ENCODE results near the gene IQCK. TPM values are rescaled to one million over a fixed set of nuclear protein-coding genes. Genes with fewer than 3 reads are reported as not detected.
"Not testable (repeated sequence)": the region's sequence is repeated elsewhere in the genome, so short reads cannot be mapped to it uniquely, and the experiment has no call there.

The IQCK gene
- total RNA-seq, 1 donor from 2014 or later, result 0.24 TPM

GRCh38 chr16:19699472-19699871 lies 18.6 kb upstream of the IQCK start:
- DNase-seq (ENCODE audit: low spot score), result no peak

DNA sequence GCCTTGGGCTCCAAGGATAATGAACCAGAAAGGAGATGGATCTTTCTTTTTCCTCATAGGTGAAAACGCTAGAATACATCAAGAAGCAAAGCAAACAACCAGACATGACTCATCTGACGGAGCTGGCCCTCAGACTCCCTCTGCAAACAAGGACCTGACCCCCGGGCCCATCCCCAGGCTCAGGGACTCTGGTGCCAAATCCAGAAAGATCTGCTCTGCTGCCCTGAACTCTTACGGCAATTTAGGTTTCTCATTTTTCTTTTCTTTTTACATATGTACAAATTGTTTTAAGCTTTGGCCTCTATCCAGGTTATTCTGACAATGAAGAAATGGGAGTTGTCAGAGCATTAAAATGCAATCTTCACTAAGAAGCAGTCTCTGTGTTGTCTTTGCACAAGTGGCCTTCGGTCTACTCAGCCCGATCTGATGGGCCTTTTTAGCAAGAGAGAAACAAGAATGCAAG lies 17.7 kb upstream of the IQCK start:
- no peak for DNase-seq (ENCODE audit: low spot score)

GRCh38 chr16:19701091-19701490 lies 17.0 kb upstream of the IQCK start:
- no peak for DNase-seq (ENCODE audit: low spot score)

GRCh38 chr16:19703172-19703889 lies 14.7 kb upstream of the IQCK start:
- DNase-seq (ENCODE audit: low spot score), result no peak

DNA sequence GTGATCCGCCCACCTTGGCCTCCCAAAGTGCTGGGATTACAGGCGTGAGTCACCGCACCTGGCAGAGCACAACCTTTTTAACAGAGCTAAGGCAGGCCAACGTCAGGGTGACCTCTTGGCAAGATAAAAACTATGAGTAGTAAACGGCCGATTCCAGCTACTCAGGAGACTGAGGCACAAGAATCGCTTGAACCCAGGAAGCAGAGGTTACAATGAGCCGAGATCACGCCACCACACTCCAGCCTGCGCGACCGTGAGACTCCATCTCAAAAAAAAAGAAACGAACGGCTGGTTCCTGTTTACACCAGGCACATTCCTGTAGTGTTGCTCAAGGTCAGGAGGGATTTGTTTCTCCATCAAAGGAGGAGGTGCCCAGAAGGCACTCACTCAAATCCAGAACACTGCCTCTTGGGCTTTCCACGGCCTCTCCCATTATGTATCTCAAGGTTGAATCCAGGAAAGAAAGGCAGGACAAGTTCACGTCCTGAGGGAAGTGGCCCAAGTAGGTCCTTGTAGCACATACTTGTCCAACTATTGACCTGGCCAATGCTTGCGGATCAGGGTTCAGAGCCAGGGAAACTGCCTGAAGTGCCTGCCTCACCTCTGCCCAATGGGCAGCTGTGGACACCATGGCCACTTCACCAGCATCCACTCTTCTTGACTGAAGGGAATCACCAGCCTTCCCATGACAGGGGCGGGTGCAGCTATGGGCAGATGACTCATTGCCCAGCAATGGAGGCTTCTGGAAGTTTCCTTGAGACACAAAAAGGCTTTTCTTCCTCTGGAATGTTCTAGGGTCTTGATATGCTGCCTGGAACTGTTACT lies 13.5 kb upstream of the IQCK start:
- DNase-seq (ENCODE audit: low spot score), result no peak

- no peak for DNase-seq (ENCODE audit: low spot score)
These were observed 12.9 kb upstream of the IQCK start for GRCh38 chr16:19705146-19705501.

DNA sequence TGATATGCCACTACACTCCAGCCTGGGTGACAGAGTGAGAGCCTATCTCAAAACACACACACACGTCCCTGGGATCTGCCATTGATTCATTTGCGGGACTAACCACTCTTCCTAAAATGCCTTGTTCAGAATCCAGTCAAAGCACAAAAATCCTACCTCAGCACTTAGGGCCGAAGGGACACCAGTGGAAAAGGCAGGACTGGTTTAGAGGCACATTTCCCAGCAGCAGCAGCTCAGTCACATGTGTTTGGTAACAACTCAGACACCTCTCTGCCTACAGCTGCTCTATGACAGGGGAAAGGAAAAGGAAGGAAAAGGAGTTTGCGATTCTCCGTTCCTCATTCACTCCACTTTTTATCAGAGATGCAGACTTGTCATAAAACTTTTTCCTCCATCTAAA lies 12.2 kb upstream of the IQCK start:
- DNase-seq (ENCODE audit: low spot score), result no peak

DNA sequence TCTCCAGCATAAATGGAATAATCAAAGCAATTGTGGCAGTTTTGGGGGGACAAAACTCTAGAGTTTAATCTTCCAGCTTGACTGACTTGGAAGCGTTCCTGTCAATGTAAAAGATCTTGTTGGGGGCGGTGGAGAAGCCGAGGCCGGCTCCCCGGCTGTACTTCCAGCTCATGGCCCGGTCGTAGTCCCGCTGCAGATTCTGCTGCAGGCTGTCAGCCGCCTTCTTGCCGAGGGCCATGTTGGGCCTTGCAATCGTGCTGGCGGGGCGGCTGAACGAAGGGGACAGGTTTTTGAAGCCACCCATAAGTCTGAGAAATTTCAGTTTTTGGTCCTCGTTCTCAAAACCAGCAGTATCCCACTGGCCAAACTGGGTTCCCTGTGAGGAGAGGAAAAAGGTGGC lies 11.2 kb upstream of the IQCK start:
- no peak for DNase-seq (ENCODE audit: low spot score)

GRCh38 chr16:19707569-19708295 lies 10.3 kb upstream of the IQCK start:
- no peak for DNase-seq (ENCODE audit: low spot score)

- DNase-seq (ENCODE audit: low spot score), result no peak
These were observed 9.5 kb upstream of the IQCK start for GRCh38 chr16:19708296-19709205.

- DNase-seq (ENCODE audit: low spot score), result no peak
These were observed 8.5 kb upstream of the IQCK start for GRCh38 chr16:19709381-19710136.

GRCh38 chr16:19710191-19710908 lies 7.7 kb upstream of the IQCK start:
- DNase-seq (ENCODE audit: low spot score), result no peak

GRCh38 chr16:19710991-19711545 lies 7.0 kb upstream of the IQCK start:
- no peak for DNase-seq (ENCODE audit: low spot score)

- DNase-seq (ENCODE audit: low spot score), result no peak
These were observed 6.4 kb upstream of the IQCK start for GRCh38 chr16:19711643-19712042.

DNA sequence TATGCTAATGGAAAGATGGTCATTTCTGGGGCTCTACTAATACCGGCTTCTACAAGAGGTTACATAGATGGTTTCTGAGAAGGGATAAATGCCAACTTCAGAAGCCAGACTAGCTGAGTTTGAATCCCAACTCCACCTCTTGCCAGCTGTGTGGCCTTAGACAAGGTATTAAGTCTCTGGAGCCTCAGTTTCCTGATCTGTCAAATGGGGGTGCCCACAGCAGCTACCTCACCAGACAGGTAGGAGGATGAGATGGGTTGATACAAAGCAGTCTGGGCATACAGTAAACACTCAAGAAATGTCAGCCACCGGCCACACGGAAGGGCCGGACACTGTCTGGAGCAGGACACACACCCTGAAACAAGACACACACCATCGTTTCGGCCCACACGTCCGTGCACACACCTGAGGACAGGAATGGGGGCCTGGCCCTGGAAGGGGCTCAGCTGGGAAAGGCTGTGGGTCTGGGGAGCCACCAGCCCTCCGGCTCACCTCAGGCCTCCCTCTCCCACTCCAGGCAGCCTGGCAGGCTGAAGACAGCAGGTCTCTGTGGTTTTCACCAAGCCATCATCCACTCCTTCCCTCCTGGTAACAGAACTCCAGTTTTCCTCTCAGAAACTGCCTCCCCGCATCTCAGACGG lies 5.5 kb upstream of the IQCK start:
- no peak for DNase-seq (ENCODE audit: low spot score)

DNA sequence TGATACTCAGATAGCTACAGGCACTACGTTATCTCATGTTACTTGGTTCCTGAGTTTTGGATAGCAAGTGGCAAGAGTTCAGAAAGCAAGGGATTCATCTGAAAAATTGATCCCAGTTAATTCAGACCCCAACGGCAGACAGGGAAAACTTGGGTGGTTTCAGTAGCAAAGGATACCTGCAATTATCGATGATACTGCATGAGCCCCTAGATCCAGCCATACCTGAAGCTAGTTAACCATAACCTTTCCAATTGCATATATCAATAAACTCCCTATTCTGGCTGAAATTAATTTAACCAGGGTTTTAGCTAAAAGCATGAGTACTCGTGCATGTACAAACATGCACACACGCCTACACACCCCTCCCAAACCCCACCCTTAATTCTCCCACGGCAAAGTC lies 4.4 kb upstream of the IQCK start:
- no peak for DNase-seq (ENCODE audit: low spot score)

- DNase-seq (ENCODE audit: low spot score), result no peak
These were observed 2.5 kb upstream of the IQCK start for GRCh38 chr16:19715566-19715965.

DNA sequence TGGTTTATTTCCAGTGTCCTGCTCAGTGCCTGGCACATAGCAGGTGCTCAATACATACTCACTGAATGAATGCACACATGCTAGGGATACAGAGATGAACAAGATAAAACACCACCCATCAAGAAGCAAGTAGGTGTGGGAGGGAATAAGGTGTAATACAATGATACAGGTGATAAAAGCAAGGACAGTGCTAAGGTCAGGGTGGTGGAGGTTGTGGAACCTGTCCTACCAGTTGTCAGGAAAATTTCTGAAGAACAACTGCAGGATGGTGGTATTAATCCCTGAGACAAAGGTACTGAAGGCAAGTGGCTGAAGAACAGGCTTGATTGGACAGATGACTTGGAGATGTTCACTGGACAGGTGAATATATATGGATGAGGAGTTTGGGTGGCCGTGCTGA lies 1.9 kb upstream of the IQCK start:
- no peak for DNase-seq (ENCODE audit: low spot score)

- DNase-seq (ENCODE audit: low spot score), result not testable (repeated sequence)
These were observed 1.3 kb upstream of the IQCK start for GRCh38 chr16:19716728-19717127.
